Loucy (cell line): ENCODE results near the gene KRTAP10-8.
"Not testable (repeated sequence)": the region's sequence is repeated elsewhere in the genome, so short reads cannot be mapped to it uniquely, and the experiment has no call there.

ENCODE experiments used
- H2AFZ ChIP-seq: fragments of 200-600 bp; sonication (generic); 2 replicates; pipeline ENCODE4 v1.6.0; 2016; ENCODE audit warnings: antibody characterized with exemption, mild to moderate bottlenecking, low read length, moderate library complexity
- H3F3A ChIP-seq: fragments of 200-600 bp; 2 replicates; pipeline ENCODE4 v1.6.0; 2016; ENCODE audit warnings: antibody characterized with exemption, low read depth, mild to moderate bottlenecking
- H3K27me3 ChIP-seq: fragments of 200-600 bp; sonication (generic); 2 replicates; pipeline ENCODE4 v1.6.1; 2014; ENCODE audit warnings: low read length, mild to moderate bottlenecking; ENCODE audit not compliant: insufficient read depth, poor library complexity, severe bottlenecking
- H3K36me3 ChIP-seq: fragments of 200-600 bp; sonication (generic); 2 replicates; pipeline ENCODE4 v1.6.1; 2016; ENCODE audit warnings: low read length; ENCODE audit not compliant: insufficient read depth
- H3K4me1 ChIP-seq: fragments of 200-600 bp; sonication (generic); 2 replicates; pipeline ENCODE4 v1.5.1; 2014; ENCODE audit warnings: low read length, mild to moderate bottlenecking; ENCODE audit not compliant: insufficient read depth, poor library complexity, severe bottlenecking
- H3K4me2 ChIP-seq: fragments of 200-600 bp; sonication (generic); 2 replicates; pipeline ENCODE4 v1.6.0; 2014; ENCODE audit warnings: antibody characterized with exemption, low read length, low read depth, mild to moderate bottlenecking; ENCODE audit not compliant: poor library complexity, severe bottlenecking
- H3K4me3 ChIP-seq: fragments of 200-600 bp; sonication (generic); 2 replicates; pipeline ENCODE4 v1.5.1; 2014; ENCODE audit warnings: low read length, mild to moderate bottlenecking, mixed read lengths; ENCODE audit not compliant: poor library complexity, severe bottlenecking
- H3K79me2 ChIP-seq: fragments of 200-600 bp; sonication (generic); 2 replicates; pipeline ENCODE4 v1.6.1; 2014; ENCODE audit warnings: low read length; ENCODE audit not compliant: insufficient read depth
- H3K9ac ChIP-seq: fragments of 200-600 bp; sonication (generic); 2 replicates; pipeline ENCODE4 v1.6.0; 2014; ENCODE audit warnings: mild to moderate bottlenecking, low read depth, low read length, moderate library complexity; ENCODE audit not compliant: poor library complexity, severe bottlenecking
- H3K9me2 ChIP-seq: fragments of 200-600 bp; sonication (generic); replicated peaks from 2 replicates; pipeline ENCODE4 v1.6.1; 2016; ENCODE audit warnings: low read depth, low read length, mixed read lengths
- H3K9me3 ChIP-seq: fragments of 200-600 bp; sonication (generic); 2 replicates; pipeline ENCODE4 v1.6.1; 2014; ENCODE audit warnings: mild to moderate bottlenecking, antibody characterized with exemption, low read length, low read depth; ENCODE audit not compliant: insufficient read depth
- H4K20me1 ChIP-seq: fragments of 200-600 bp; sonication (generic); 2 replicates; pipeline ENCODE4 v1.6.0; 2014; ENCODE audit warnings: antibody characterized with exemption, low read length, mild to moderate bottlenecking; ENCODE audit not compliant: insufficient read depth, poor library complexity, severe bottlenecking
- CTCF ChIP-seq: fragments of 200-600 bp; sonication (generic); conservative IDR thresholded peaks from 2 replicates; pipeline ENCODE4 v1.5.1; 2014; ENCODE audit warnings: mild to moderate bottlenecking, antibody characterized with exemption, low read length
- EZH2phosphoT487 ChIP-seq: fragments of 200-600 bp; IDR thresholded peaks from 2 replicates; pipeline ENCODE4 v1.6.1; 2018; ENCODE audit warnings: antibody characterized with exemption, mild to moderate bottlenecking, moderate library complexity, borderline replicate concordance

KRTAP10-8 gene

GRCh38 chr21:44658541-44658910, 46.6 kb downstream of the KRTAP10-8 start:
- Histone ChIP-seq H3K9ac (no peak overlapping the region), H3K9me2 (no peaks in the 10 kb centered on the region), H3F3A (no peaks in the 10 kb centered on the region), H4K20me1 (no peaks in the 10 kb centered on the region), H3K27me3 (no peaks in the 10 kb centered on the region), H3K4me3 (no peak overlapping the region), H3K79me2 (no peaks in the 10 kb centered on the region), H2AFZ (no peak overlapping the region), H3K36me3 (no peaks in the 10 kb centered on the region), H3K4me1 (no peaks in the 10 kb centered on the region), H3K9me3 (peaks cover 5% of the 10 kb centered on the region; the same call in 1 of the 2 replicates), H3K4me2 (no peak overlapping the region)
- no peak for TF ChIP-seq EZH2phosphoT487
- no peak for TF ChIP-seq CTCF

GRCh38 chr21:44658913-44659595, 47.2 kb downstream of the KRTAP10-8 start:
- TF ChIP-seq CTCF (no peak), EZH2phosphoT487 (no peak)

GRCh38 chr21:44661567-44661966, 49.7 kb downstream of the KRTAP10-8 start:
- not testable (repeated sequence) for H3K36me3 ChIP-seq, H3K27me3 ChIP-seq, H3K9me2 ChIP-seq, H3K4me3 ChIP-seq, H2AFZ ChIP-seq, H3K9ac ChIP-seq, H4K20me1 ChIP-seq, H3K9me3 ChIP-seq, H3F3A ChIP-seq, H3K4me2 ChIP-seq, H3K4me1 ChIP-seq, H3K79me2 ChIP-seq

More at GRCh38 chr21:44658913-44659595, 47.2 kb downstream of the KRTAP10-8 start:
- Histone ChIP-seq H3K9me3 (peaks cover 7% of the 10 kb centered on the region; the same call in 1 of the 2 replicates), H3K27me3 (no peaks in the 10 kb centered on the region), H3F3A (no peaks in the 10 kb centered on the region), H3K79me2 (no peaks in the 10 kb centered on the region), H2AFZ (no peak overlapping the region), H3K36me3 (no peaks in the 10 kb centered on the region), H3K9me2 (no peaks in the 10 kb centered on the region), H3K4me3 (no peak overlapping the region), H3K9ac (no peak overlapping the region), H4K20me1 (no peaks in the 10 kb centered on the region), H3K4me2 (no peak overlapping the region), H3K4me1 (no peaks in the 10 kb centered on the region)
